Posterior cingulate gyrus (tissue), 11 donors: ENCODE data around the gene BCS1L.
A peak's percentile ranks its signal among the peaks of the same experiment; 100 is the strongest.

Experiments used
- DNase-seq, 10 donors: peaks; one replicate each; pipeline versions ENCODE4 v3.0.0 to v3.0.0-alpha.2; 2020 to 2021; ENCODE audit warnings: mixed read lengths in 3 of 10
- intact Hi-C: fragments of 100-400 bp; cut with DNase I; formaldehyde crosslinking; loops from one replicate; pipeline ENCODE4 v1.15.1; 2023

Gene BCS1L

DNA sequence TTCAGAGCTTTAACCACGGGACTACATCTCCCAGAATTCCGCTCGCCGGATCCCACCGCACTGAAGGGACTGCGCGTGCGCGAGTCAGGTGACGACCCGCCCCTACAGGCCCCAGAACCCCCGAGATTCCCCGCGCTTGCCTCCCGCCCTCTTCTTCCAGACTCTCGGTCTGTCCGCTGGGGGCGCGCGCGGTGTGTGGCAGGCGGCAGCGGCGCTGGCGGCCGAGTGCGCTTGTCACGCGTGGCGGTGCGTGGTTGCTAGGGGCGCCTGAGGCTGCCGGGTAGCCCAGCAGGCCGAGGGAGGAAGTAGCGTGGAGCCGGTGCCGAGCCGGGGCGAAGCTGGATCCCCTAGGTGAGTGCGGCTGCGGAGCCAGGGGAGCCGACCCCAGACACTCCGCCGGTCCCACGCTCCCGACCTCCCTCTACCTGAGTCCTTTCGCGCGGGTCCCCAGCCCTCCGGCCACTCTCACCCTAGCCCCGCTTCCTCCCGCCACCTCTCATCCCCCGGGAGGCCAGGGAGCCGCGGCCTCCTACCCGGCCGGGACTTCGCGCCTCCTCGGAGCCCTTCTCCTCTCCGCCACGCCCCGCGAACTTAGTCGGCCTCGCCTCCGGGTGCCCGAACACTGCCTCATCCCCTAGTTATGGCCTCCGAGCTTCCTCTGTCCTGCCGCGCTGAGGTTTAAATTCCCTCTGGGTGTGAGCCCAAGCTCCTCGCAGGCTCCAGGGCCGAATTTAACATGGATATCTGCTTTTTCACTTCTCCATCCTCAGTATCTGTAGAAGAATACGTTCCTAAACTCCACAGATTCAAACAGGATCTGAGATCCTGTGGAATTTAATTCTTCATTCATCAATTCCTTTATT, 51.4 kb downstream of the BCS1L start, which contains the start of gene TTLL4:
TTLL4 (plus strand) TSS at position 149 of the 863 bp plus-strand sequence. CDS start 26,842 bp downstream, outside the sequence.
- DNase-seq = peak; percentile 97 to 100 (median 99)
- intact Hi-C loops = loop anchor here (1.0 to 5.0 kb wide), 3 partner anchors 39 to 136 kb away; partner anchors contain the start of genes CYP27A1, RNF25 and STK36

DNA sequence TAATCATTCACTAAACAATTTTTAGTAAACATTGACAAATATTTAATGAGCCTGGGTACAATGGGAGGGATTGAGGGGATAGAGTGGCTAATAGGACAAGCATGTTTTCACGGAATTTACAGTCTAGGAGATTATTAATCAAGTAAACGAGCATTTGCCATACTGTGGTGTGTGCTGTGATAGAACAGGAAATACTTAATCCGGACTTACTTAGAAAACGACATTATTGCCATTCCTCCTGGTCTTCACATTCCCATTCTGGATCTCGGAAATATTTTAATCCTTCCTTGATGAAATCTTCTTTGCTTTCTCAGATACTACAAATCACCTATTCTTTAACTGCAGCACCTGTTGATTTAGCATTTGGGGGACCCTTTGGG, 52.1 kb downstream of the BCS1L start:
- intact Hi-C loops = loop anchor here (5.0 kb wide), 2 partner anchors 39 to 71 kb away; partner anchors contain the start of genes CYP27A1, RNF25 and STK36
- DNase-seq = no peak
